K562 (cell line): ENCODE results near the gene SRGN. TPM values are rescaled to one million over a fixed set of nuclear protein-coding genes. Genes with fewer than 3 reads are reported as not detected.

Experiments
- ATAC-seq: fragments of 200-7000 bp; cut with Tn5 transposase; 3 replicates; pipeline ENCODE4 v1.9.1; 2020; ENCODE audit warnings: moderate library complexity
- BruUV-seq: library from RNA; stranded (reverse); fragments of 400-500 nt; replicated peaks from 2 replicates; lab custom pipeline; 2021; lab: Mats Ljungman, UMichigan
- CTCF ChIA-PET: fragments of 300-600 bp; formaldehyde crosslinking; extraction: SDS; loops from one replicate; lab custom pipeline; 2021; ENCODE audit warnings: low intra/inter-chr PET ratio; lab: Yijun Ruan, JAX
- POLR2A ChIA-PET: fragments of 300-600, 350-650 bp; sonication (Branson Sonifier 250); formaldehyde crosslinking; extraction: SDS; loops from one replicate; lab custom pipeline; 2021; ENCODE audit warnings: antibody characterized with exemption, inconsistent platforms; lab: Yijun Ruan, JAX
- DNase-seq, 4 experiments: peaks; one replicate each; pipeline versions ENCODE4 v3.0.0 to v3.0.0-alpha.2; 2011 to 2018; ENCODE audit warnings: low spot score in 3 of 4, mixed read lengths in 3 of 4; ENCODE audit errors: extremely low read depth in 1 of 4
- FAIRE-seq: peaks from 2 replicates; lab custom pipeline; 2011; peaks lifted over from hg19 to GRCh38; lab: Jason Lieb, UNC
- H2AFZ ChIP-seq: 2 replicates; pipeline ENCODE4 v1.6.0; 2011; ENCODE audit warnings: low read depth, low read length, control low read depth, inconsistent platforms
- H3K27ac ChIP-seq: fragments of 200-600 bp; 3 replicates; pipeline ENCODE4 v1.8.0; 2011; ENCODE audit warnings: low read depth, mild to moderate bottlenecking, control low read depth, inconsistent platforms, low read length, moderate library complexity, mixed read lengths; ENCODE audit errors: extremely low read depth
- H3K27me3 ChIP-seq, 2 experiments: fragments of 300-600 bp in 1 of 2; 2 replicates in 1 of 2; 3 replicates in 1 of 2; pipeline versions ENCODE4 v1.6.0 to v1.8.0; 2011; ENCODE audit warnings: inconsistent platforms in 2 of 2, low read length in 2 of 2, mild to moderate bottlenecking in 1 of 2, mixed read lengths in 1 of 2, moderate library complexity in 1 of 2; ENCODE audit not compliant: control insufficient read depth in 2 of 2, insufficient read depth in 2 of 2
- H3K36me3 ChIP-seq: fragments of 300-600 bp; 3 replicates; pipeline ENCODE4 v1.8.0; 2011; ENCODE audit warnings: mild to moderate bottlenecking, low read length, inconsistent platforms; ENCODE audit not compliant: control insufficient read depth, insufficient read depth
- H3K4me1 ChIP-seq, 2 experiments: fragments of 200-600 bp in 1 of 2; replicated peaks in 1 of 2; 2 replicates in 1 of 2; 3 replicates in 1 of 2; pipeline versions ENCODE4 v1.5.1 to v1.8.0; 2011; ENCODE audit warnings: inconsistent platforms in 2 of 2, low read length in 2 of 2, mild to moderate bottlenecking in 1 of 2, mixed read lengths in 1 of 2, moderate library complexity in 1 of 2; ENCODE audit not compliant: control insufficient read depth in 2 of 2, insufficient read depth in 2 of 2
- H3K4me2 ChIP-seq: 2 replicates; pipeline ENCODE4 v1.6.1; 2011; ENCODE audit warnings: low read length, control low read depth, inconsistent platforms, mixed read lengths; ENCODE audit not compliant: insufficient read depth
- H3K4me3 ChIP-seq: fragments of 200-600 bp; sonication (generic), shearing (Covaris generic); 2 replicates; pipeline ENCODE4 v1.5.1; 2016; ENCODE audit warnings: control low read depth, inconsistent platforms
- H3K79me2 ChIP-seq: fragments of 200-600 bp; 3 replicates; pipeline ENCODE4 v1.8.0; 2011; ENCODE audit warnings: low read length, inconsistent platforms; ENCODE audit not compliant: control insufficient read depth, insufficient read depth
- H3K9ac ChIP-seq, 2 experiments: 2 replicates each; pipeline versions ENCODE4 v1.6.0 to v1.6.1; 2011; ENCODE audit warnings: low read depth in 2 of 2, low read length in 2 of 2, control low read depth in 1 of 2, inconsistent platforms in 1 of 2, mild to moderate bottlenecking in 1 of 2, mixed read lengths in 1 of 2; ENCODE audit not compliant: insufficient read depth in 1 of 2
- H3K9me1 ChIP-seq: one replicate; pipeline ENCODE4 v1.6.0; 2011; ENCODE audit warnings: inconsistent platforms, mild to moderate bottlenecking, low read length, moderate library complexity; ENCODE audit not compliant: control insufficient read depth, insufficient read depth
- H3K9me3 ChIP-seq: replicated peaks from 2 replicates; pipeline ENCODE4 v1.5.1; 2011; ENCODE audit warnings: low read depth, low read length, inconsistent platforms; ENCODE audit not compliant: control insufficient read depth, insufficient read depth
- H4K20me1 ChIP-seq: replicated peaks from 2 replicates; pipeline ENCODE4 v1.6.1; 2011; ENCODE audit warnings: low read length, inconsistent platforms, mixed read lengths; ENCODE audit not compliant: control insufficient read depth, insufficient read depth
- CREBBP ChIP-seq: IDR thresholded peaks from one replicate; pipeline ENCODE4 v1.6.1; 2012; ENCODE audit warnings: low read depth, mild to moderate bottlenecking, control low read depth, inconsistent platforms, low read length
- E4F1 ChIP-seq: fragments of 250-450 bp; sonication (Bioruptor Pico); IDR thresholded peaks from 2 replicates; pipeline ENCODE4 v1.5.0; 2021; ENCODE audit warnings: mild to moderate bottlenecking, borderline replicate concordance
- MAZ ChIP-seq, 2 experiments: fragments of 450-650 bp in 1 of 2; sonication (generic) in 1 of 2; formaldehyde crosslinking; IDR thresholded peaks in 1 of 2; conservative IDR thresholded peaks in 1 of 2; 2 replicates each; pipeline versions ENCODE4 v1.4.0 to v1.5.0; 2020; ENCODE audit warnings: mild to moderate bottlenecking in 1 of 2, missing genetic modification reagents in 1 of 2
- MTF1 ChIP-seq: fragments of 250-450 bp; sonication (Bioruptor Pico); IDR thresholded peaks from 2 replicates; pipeline ENCODE4 v1.9.0; 2021; ENCODE audit warnings: moderate library complexity, mild to moderate bottlenecking, inconsistent platforms, borderline replicate concordance
- NCOA4 ChIP-seq: fragments of 450-650 bp; IDR thresholded peaks from 2 replicates; pipeline ENCODE4 v1.6.1; 2018; ENCODE audit warnings: mild to moderate bottlenecking; ENCODE audit not compliant: partially characterized antibody
- OTX1 ChIP-seq: fragments of 450-650 bp; formaldehyde crosslinking; IDR thresholded peaks from 2 replicates; pipeline ENCODE4 v1.4.0; 2022; ENCODE audit warnings: mild to moderate bottlenecking
- RBM25 ChIP-seq: fragments of 200-400 bp; formaldehyde crosslinking; IDR thresholded peaks from 2 replicates; pipeline ENCODE4 v1.6.1; 2018; ENCODE audit warnings: low read length, low read depth, moderate library complexity; ENCODE audit not compliant: severe bottlenecking
- SETDB1 ChIP-seq: IDR thresholded peaks from one replicate; pipeline ENCODE4 v1.6.1; 2012; ENCODE audit warnings: low read length, control low read depth, inconsistent platforms
- ZC3H11A ChIP-seq: IDR thresholded peaks from 2 replicates; pipeline ENCODE4 v1.6.1; 2012; ENCODE audit warnings: low read depth, low read length, improper control_type of control experiment
- ZNF384 ChIP-seq: IDR thresholded peaks from 2 replicates; pipeline ENCODE4 v1.6.1; 2012; ENCODE audit warnings: low read depth, low read length, improper control_type of control experiment
- ZNF717 ChIP-seq: fragments of 250-450 bp; sonication (Bioruptor Pico); IDR thresholded peaks from 2 replicates; pipeline ENCODE4 v1.5.0; 2021
- WGBS: fragments of 100-300 bp; shearing (Covaris generic); methylation state at CpG from one replicate; pipeline ENCODE4 v1.1.6; 2016; ENCODE audit warnings: low coverage, mixed read lengths; ENCODE audit not compliant: insufficient coverage; ENCODE audit errors: missing lambda C conversion rate; 5-methylcytosine and 5-hydroxymethylcytosine counted together
- in situ Hi-C: fragments of 300-500 bp; cut with MboI; formaldehyde crosslinking; loops from 4 replicates; pipeline ENCODE4 v1.15.0; 2018; ENCODE audit warnings: inconsistent platforms, mixed read lengths
- intact Hi-C: fragments of 100-400 bp; cut with micrococcal nuclease; formaldehyde crosslinking; loops from 2 replicates; pipeline ENCODE4 v1.14.2; 2022
- polyA plus RNA-seq, 8 experiments: library from polyadenylated mRNA; depleted of rRNA in 4 of 8; stranded (reverse) in 5 of 8; unstranded in 3 of 8; fragments of >200 nt; fragmentation: Nextera tagmentation in 2 of 8; fragmentation: Illumina TruSeq in 1 of 8; extraction: Ambion mirVana in 2 of 8; extraction: Trizol in 1 of 8; gene quantifications; 2 replicates each; pipeline versions ENCODE4 v1.2.1 to v1.2.3, GENCODE V29; 2011 to 2014; ENCODE audit warnings: inconsistent platforms in 1 of 8, missing spikeins in 1 of 8
- total RNA-seq, 7 experiments: library from RNA; depleted of rRNA in 6 of 7; stranded (reverse); fragments of >200 nt in 6 of 7; fragmentation: Illumina TruSeq in 2 of 7; extraction: Trizol in 2 of 7; gene quantifications; 2 replicates each; pipeline versions ENCODE4 v1.2.1 to v1.2.3, GENCODE V29; 2011 to 2021; ENCODE audit warnings: low replicate concordance in 1 of 7

Gene SRGN
- total and polyA plus RNA-seq, 9 of the 15 experiments (the other 6 are each of a cell fraction or from before 2014, with no cell fraction given): 136 to 304 (median 180) TPM

- no peak for TF ChIP-seq E4F1 (CRISPR knock-in tag)
- TF ChIP-seq OTX1 (CRISPR knock-in tag): no peak
Measured at GRCh38 chr10:69057951-69058297, 30.0 kb upstream of the SRGN start (continued).

GRCh38 chr10:69060127-69060798 is 27.6 kb upstream of the SRGN start:
- peaks cover 20 to 35% of the 10 kb centered on the region in 2 experiments for H3K4me1 ChIP-seq
- no peak for TF ChIP-seq NCOA4
- no peak for TF ChIP-seq CREBBP
- TF ChIP-seq ZNF717 (CRISPR knock-in tag): no peak
- 0 out of 2 replicates have a peak, but pooled peaks have one; percentile 6 for TF ChIP-seq ZNF384
- no peak for TF ChIP-seq SETDB1
- TF ChIP-seq MAZ (CRISPR knock-in tag; conservative IDR thresholded peaks at IDR 0.05 in 1 of 2, IDR thresholded peaks at IDR 0.05 in 1 of 2): no peak
- TF ChIP-seq ZC3H11A: peak; percentile 20; the same call in 1 of the 2 replicates
- TF ChIP-seq MTF1: no peak
- peak; percentile 4 for TF ChIP-seq RBM25

More at GRCh38 chr10:69060127-69060798, 27.6 kb upstream of the SRGN start:
- Histone ChIP-seq H3K27ac (no peak overlapping the region), H3K9me1 (no peaks in the 10 kb centered on the region), H3K9me3 (no peaks in the 10 kb centered on the region), H3K4me2 (no peak overlapping the region), H3K9ac (no peak overlapping the region), H3K27me3 (no peaks in the 10 kb centered on the region), H4K20me1 (no peaks in the 10 kb centered on the region), H2AFZ (no peak overlapping the region), H3K4me3 (no peak overlapping the region), H3K79me2 (no peaks in the 10 kb centered on the region), H3K36me3 (no peaks in the 10 kb centered on the region)
- intact Hi-C loops: no loop called here
- ChIA-PET POLR2A (interaction anchor here (1.4 kb wide), 1 partner anchor 27 kb away, joined by 4 read pairs; the partner anchor contains the start of gene SRGN), CTCF (no interaction called here)
- DNase-seq: no peak
- WGBS: 81% methylated on average over 7 of the region's 8 CpGs
- no TSS peak for BruUV-seq
- in situ Hi-C loops: no loop called here
- ATAC-seq: no peak
- no peak for FAIRE-seq
